ENCODE results near the gene SIT1.
A peak's percentile ranks its signal among the peaks of the same experiment; 100 is the strongest.
"Not testable (repeated sequence)": the region's sequence is repeated elsewhere in the genome, so short reads cannot be mapped to it uniquely, and the experiment has no call there.

The SIT1 gene

GRCh38 chr9:35619800-35620158, 31.0 kb downstream of the SIT1 start:
- Mint-ChIP-seq H3K36me3 (peaks cover 10% of the 10 kb centered on the region), H3K27ac (peak overlapping the region; percentile 98), H3K9me3 (no peaks in the 10 kb centered on the region), H3K4me1 (peaks cover 60% of the 10 kb centered on the region), H3K4me3 (peak overlapping the region; percentile 86), H3K27me3 (no peaks in the 10 kb centered on the region)
- DNase-seq (ENCODE audit: low spot score in 2 of 2) (peak in 1 of 2 donors; percentile 39), ATAC-seq (ENCODE audit: low read depth) (peak; percentile 59)

GRCh38 chr9:35618854-35619799, 31.6 kb downstream of the SIT1 start:
- Mint-ChIP-seq H3K27ac (peak overlapping the region; percentile 98), H3K36me3 (peaks cover 15% of the 10 kb centered on the region), H3K27me3 (no peaks in the 10 kb centered on the region), H3K4me1 (peaks cover 67% of the 10 kb centered on the region), H3K4me3 (peak overlapping the region; percentile 86), H3K9me3 (no peaks in the 10 kb centered on the region)
- DNase-seq (ENCODE audit: low spot score in 2 of 2) (peak in 1 of 2 donors; percentile 41), ATAC-seq (ENCODE audit: low read depth) (peak; percentile 50)

GRCh38 chr9:35618325-35618727, 32.4 kb downstream of the SIT1 start, which contains the start of gene CD72:
Gene CD72, minus strand, starts transcription at chr9:35618413. Its CDS starts 110 bp downstream, at chr9:35618303.
- H3K27ac Mint-ChIP-seq: peak within 1 kb of the TSS; percentile 98
- H3K9me3 Mint-ChIP-seq: no peaks in the 10 kb centered on the region
- ATAC-seq (ENCODE audit: low read depth) (peak; percentile 60), DNase-seq (ENCODE audit: low spot score in 2 of 2) (peak; percentile 47 to 48)
- peaks cover 70% of the 10 kb centered on the region for H3K4me1 Mint-ChIP-seq
- peak within 1 kb of the TSS; percentile 86 for H3K4me3 Mint-ChIP-seq
- H3K36me3 Mint-ChIP-seq: peaks cover 19% of the 10 kb centered on the region
- H3K27me3 Mint-ChIP-seq: no peaks in the 10 kb centered on the region

GRCh38 chr9:35617548-35617947, 33.2 kb downstream of the SIT1 start:
- ATAC-seq (ENCODE audit: low read depth): no peak
- Mint-ChIP-seq H3K36me3 (peaks cover 23% of the 10 kb centered on the region), H3K4me1 (peaks cover 73% of the 10 kb centered on the region), H3K27me3 (no peaks in the 10 kb centered on the region), H3K4me3 (peak overlapping the region; percentile 86), H3K9me3 (no peaks in the 10 kb centered on the region), H3K27ac (peak overlapping the region; percentile 98)
- DNase-seq (ENCODE audit: low spot score in 2 of 2): no peak

GRCh38 chr9:35616681-35617459, 33.9 kb downstream of the SIT1 start:
- Mint-ChIP-seq H3K27ac (peak overlapping the region; percentile 98), H3K36me3 (peaks cover 25% of the 10 kb centered on the region), H3K4me3 (peak overlapping the region; percentile 86), H3K27me3 (no peaks in the 10 kb centered on the region), H3K4me1 (peaks cover 73% of the 10 kb centered on the region), H3K9me3 (no peaks in the 10 kb centered on the region)
- ATAC-seq (ENCODE audit: low read depth) (peak; percentile 41), DNase-seq (ENCODE audit: low spot score in 2 of 2) (peak; percentile 57 to 65)

GRCh38 chr9:35615981-35616680, 34.6 kb downstream of the SIT1 start:
- no peaks in the 10 kb centered on the region for H3K27me3 Mint-ChIP-seq
- DNase-seq (ENCODE audit: low spot score in 2 of 2) (no peak), ATAC-seq (ENCODE audit: low read depth) (no peak)
- H3K27ac Mint-ChIP-seq: peak overlapping the region; percentile 98
- peaks cover 31% of the 10 kb centered on the region for H3K36me3 Mint-ChIP-seq
- peak overlapping the region; percentile 86 for H3K4me3 Mint-ChIP-seq
- H3K9me3 Mint-ChIP-seq: no peaks in the 10 kb centered on the region
- peaks cover 73% of the 10 kb centered on the region for H3K4me1 Mint-ChIP-seq

GRCh38 chr9:35612843-35613242, 37.9 kb downstream of the SIT1 start:
- H3K36me3 Mint-ChIP-seq: peaks cover 36% of the 10 kb centered on the region
- no peak for DNase-seq (ENCODE audit: low spot score in 2 of 2)
- H3K9me3 Mint-ChIP-seq: no peaks in the 10 kb centered on the region
- no peaks in the 10 kb centered on the region for H3K27me3 Mint-ChIP-seq
- ATAC-seq (ENCODE audit: low read depth): no peak
- H3K27ac Mint-ChIP-seq: no peak overlapping the region
- no peak overlapping the region for H3K4me3 Mint-ChIP-seq
- H3K4me1 Mint-ChIP-seq: peaks cover 46% of the 10 kb centered on the region

GRCh38 chr9:35612066-35612465, 38.7 kb downstream of the SIT1 start:
- not testable (repeated sequence) for ATAC-seq (ENCODE audit: low read depth); DNase-seq (ENCODE audit: low spot score in 2 of 2); H3K27me3 Mint-ChIP-seq; H3K9me3 Mint-ChIP-seq; H3K4me3 Mint-ChIP-seq
- Mint-ChIP-seq H3K36me3 (peaks cover 37% of the 10 kb centered on the region), H3K4me1 (peaks cover 43% of the 10 kb centered on the region), H3K27ac (peak overlapping the region; percentile 46)

- H3K4me1 Mint-ChIP-seq: peaks cover 43% of the 10 kb centered on the region
- H3K4me3 Mint-ChIP-seq: no peak overlapping the region
- peak overlapping the region; percentile 46 for H3K27ac Mint-ChIP-seq
- H3K36me3 Mint-ChIP-seq: peaks cover 37% of the 10 kb centered on the region
- no peaks in the 10 kb centered on the region for H3K27me3 Mint-ChIP-seq
- ATAC-seq (ENCODE audit: low read depth) (peak; percentile 97), DNase-seq (ENCODE audit: low spot score in 2 of 2) (peak in 1 of 2 donors; percentile 44)
- H3K9me3 Mint-ChIP-seq: no peaks in the 10 kb centered on the region
These were observed 39.4 kb downstream of the SIT1 start for GRCh38 chr9:35611230-35611797.

GRCh38 chr9:35609820-35610163, 40.9 kb downstream of the SIT1 start:
- peaks cover 30% of the 10 kb centered on the region for H3K36me3 Mint-ChIP-seq
- ATAC-seq (ENCODE audit: low read depth): no peak
- H3K4me1 Mint-ChIP-seq: peaks cover 37% of the 10 kb centered on the region
- no peak for DNase-seq (ENCODE audit: low spot score in 2 of 2)
- no peaks in the 10 kb centered on the region for H3K9me3 Mint-ChIP-seq
- no peak overlapping the region for H3K4me3 Mint-ChIP-seq
- H3K27me3 Mint-ChIP-seq: no peaks in the 10 kb centered on the region
- H3K27ac Mint-ChIP-seq: no peak overlapping the region

GRCh38 chr9:35609001-35609819, 41.5 kb downstream of the SIT1 start:
- peaks cover 34% of the 10 kb centered on the region for H3K4me1 Mint-ChIP-seq
- peaks cover 26% of the 10 kb centered on the region for H3K36me3 Mint-ChIP-seq
- no peak overlapping the region for H3K27ac Mint-ChIP-seq
- H3K27me3 Mint-ChIP-seq: no peaks in the 10 kb centered on the region
- DNase-seq (ENCODE audit: low spot score in 2 of 2) (no peak), ATAC-seq (ENCODE audit: low read depth) (no peak)
- no peak overlapping the region for H3K4me3 Mint-ChIP-seq
- no peaks in the 10 kb centered on the region for H3K9me3 Mint-ChIP-seq

- Mint-ChIP-seq H3K4me1 (peaks cover 35% of the 10 kb centered on the region), H3K36me3 (peaks cover 20% of the 10 kb centered on the region), H3K4me3 (no peak overlapping the region), H3K27me3 (no peaks in the 10 kb centered on the region), H3K9me3 (no peaks in the 10 kb centered on the region), H3K27ac (no peak overlapping the region)
- DNase-seq (ENCODE audit: low spot score in 2 of 2): no peak
- ATAC-seq (ENCODE audit: low read depth): no peak
These were observed 42.5 kb downstream of the SIT1 start for GRCh38 chr9:35608221-35608620.

GRCh38 chr9:35606726-35607125, 44.0 kb downstream of the SIT1 start:
- Mint-ChIP-seq H3K9me3 (no peaks in the 10 kb centered on the region), H3K4me3 (no peak overlapping the region), H3K4me1 (peaks cover 30% of the 10 kb centered on the region), H3K27me3 (no peaks in the 10 kb centered on the region), H3K27ac (peak overlapping the region; percentile 25), H3K36me3 (peaks cover 15% of the 10 kb centered on the region)
- ATAC-seq (ENCODE audit: low read depth) (no peak), DNase-seq (ENCODE audit: low spot score in 2 of 2) (no peak)

Measured in memory B cell (primary cell).